Anterior cingulate cortex (tissue), 58 donors: Measurements from ENCODE around the gene WDR81.
"Not testable (repeated sequence)": the region's sequence is repeated elsewhere in the genome, so short reads cannot be mapped to it uniquely, and the experiment has no call there.

Experiments
- DNase-seq, 58 donors: peaks; one replicate each; lab custom pipeline; 2025; lab: John Stamatoyannopoulos, UW

Gene WDR81

DNA sequence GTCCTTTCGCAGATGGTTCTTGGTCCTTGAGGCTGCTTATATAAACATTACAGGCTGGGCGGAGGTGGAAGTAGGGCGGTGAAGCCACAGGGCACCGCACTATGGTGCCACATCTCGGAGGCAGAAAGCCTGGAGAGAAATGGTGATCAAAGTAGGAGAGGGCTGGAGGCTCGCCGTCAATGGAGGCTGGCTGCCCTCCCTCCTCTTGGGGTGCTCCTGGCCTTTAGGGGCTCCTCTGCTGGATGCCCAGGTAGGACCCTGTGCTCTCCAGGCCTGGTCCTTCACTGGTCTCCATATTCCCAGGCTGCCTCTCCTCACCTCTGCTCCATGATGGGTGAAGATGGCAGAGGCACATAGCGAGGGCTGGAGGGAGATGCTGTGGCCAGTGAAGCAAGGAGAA is 12.2 kb upstream of the WDR81 start:
- no peak for DNase-seq

DNA sequence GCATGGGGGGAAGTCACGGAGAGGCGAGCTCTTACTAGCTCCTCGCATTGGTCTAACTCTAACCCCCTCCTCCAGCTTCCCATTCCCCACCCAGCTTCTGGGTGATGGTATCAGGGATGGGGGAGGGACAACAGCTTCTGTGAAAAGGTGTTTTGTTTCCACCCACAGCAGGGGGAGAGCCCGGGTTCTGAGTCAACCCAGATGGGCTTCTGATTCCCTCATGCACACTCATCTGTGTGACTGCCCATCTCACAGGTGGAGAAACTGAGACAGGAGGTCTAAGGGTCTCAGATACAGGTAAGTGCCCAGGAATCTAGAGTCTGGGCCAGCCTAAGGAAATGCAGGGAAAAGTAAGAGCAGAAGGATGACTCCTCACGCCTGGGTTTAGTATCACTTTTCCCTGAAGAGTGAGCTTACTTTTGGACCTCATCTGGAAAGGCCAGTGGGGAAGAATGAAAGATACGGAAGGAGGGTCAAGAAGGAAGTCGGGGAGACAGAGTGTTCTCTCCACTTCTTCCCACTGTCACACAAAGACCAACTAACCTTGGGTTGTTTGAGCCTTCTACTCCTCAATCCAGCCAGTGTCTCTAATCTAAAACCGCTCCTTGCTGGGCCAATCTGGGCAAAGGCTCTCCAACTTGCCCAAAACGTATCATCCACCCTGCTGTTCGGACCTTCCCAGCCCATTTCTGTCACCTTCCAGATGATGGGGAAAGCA is 11.2 kb upstream of the WDR81 start:
- DNase-seq = no peak

DNA sequence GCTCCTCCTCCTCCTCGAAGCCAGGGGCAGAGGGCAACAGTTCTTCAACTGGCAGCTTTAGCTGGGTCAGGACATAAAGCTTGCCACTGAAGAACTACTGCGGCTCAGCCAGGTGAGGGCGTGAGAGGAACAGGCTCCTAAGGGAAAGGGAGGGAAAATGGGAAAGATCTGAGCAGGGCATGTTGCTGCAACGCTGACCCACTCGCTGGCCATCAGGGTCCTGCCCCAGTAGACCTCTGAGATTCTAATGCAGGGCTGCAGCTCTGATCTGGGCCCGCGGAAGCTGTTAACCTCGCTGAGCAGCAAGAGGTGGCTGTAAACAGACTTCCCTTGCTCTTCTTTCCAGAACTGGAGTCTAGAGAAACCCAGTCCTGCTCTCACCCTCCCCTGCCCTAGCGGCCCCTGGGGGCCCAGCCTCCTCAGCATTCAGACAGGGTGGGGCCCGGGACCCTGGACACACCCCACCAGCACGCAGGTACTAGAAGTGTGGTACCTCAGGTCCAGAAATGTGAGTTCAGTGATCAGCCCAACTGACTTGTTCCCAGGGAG is 10.6 kb upstream of the WDR81 start:
- DNase-seq = no peak

DNA sequence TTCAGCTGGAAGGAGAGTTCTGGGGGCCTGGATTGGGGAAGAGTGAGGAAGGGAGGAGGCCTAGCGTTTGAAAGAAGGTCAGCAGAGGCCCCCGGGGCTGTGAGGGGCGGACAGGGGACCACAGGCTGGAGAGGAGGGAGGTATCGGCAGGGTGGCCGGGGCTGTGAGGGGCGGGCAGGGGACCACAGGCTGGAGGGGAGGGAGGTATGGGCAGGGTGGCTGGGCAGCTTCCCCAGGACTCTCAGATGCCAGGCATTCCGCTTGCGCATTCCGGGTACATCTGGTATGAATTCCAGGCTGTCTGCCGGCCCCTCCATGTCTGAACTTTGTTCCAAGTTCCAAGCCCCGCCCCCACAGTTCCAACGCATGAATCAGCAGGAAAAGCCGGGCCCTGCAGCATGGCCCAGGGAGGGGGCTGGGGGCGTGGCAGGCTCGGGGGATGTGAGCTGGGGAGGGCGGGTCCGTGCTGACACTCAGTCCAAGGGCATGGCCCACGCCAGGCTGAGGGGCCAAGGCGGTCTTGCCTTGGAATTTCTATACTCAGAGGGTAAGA is 10.0 kb upstream of the WDR81 start:
- DNase-seq = peak in 54 of 58 donors; percentile 14 to 86 (median 68)

DNA sequence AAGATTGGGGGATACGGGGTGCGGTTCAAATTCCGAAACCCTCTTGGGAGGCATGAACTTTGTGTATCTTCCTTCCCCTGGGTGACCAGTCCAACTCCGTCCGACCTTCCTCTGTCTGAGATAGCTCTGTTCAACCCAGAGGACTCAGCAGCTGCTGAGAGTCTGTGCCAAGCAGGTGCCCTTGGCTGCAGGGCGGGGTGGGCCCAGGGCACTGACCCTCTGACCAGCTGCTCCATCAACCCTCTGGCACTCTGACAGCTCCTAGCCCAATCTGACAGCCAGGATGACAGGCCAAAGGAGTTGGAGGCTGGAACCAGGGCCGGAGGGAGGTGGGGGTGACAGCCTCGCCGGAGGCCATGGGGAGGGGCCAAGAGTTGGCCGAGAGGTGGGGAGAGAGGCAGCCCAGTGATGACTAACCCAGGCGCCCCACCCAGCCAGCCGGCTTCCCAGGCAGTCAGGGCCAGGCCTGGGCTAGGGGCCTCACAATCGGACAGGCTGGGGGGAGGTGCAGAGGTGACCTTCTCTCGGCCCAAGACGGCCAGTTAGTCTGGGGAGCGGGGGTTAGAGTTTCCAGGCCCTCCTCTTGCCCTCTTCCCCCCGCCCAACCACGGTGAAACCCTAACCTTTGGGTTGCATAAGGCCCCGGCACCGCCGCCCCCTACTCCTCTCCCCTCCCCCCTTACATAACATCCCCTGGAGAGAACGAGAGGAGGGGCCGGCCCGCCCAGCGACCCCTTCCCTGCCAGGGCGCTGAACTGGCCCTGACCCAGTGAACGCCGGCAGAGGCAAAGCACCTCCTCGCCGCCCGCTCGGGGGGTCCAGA is 9.3 kb upstream of the WDR81 start:
- DNase-seq = peak in 25 of 58 donors; percentile 29 to 80 (median 47)

DNA sequence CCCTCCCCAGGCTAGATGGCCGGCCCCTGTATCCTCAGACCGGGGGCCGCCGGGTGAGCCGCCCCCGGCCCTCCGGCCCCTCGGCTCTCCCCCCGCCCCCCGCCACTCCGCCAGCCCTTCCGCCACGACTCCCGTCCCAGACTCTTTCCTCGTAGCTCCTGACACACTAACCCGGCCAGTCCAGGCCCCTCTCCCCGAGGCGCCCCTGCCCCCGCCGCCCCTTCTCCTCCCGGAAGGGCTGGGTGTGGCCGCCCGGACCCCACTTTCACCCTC is 8.8 kb upstream of the WDR81 start:
- no peak for DNase-seq

DNA sequence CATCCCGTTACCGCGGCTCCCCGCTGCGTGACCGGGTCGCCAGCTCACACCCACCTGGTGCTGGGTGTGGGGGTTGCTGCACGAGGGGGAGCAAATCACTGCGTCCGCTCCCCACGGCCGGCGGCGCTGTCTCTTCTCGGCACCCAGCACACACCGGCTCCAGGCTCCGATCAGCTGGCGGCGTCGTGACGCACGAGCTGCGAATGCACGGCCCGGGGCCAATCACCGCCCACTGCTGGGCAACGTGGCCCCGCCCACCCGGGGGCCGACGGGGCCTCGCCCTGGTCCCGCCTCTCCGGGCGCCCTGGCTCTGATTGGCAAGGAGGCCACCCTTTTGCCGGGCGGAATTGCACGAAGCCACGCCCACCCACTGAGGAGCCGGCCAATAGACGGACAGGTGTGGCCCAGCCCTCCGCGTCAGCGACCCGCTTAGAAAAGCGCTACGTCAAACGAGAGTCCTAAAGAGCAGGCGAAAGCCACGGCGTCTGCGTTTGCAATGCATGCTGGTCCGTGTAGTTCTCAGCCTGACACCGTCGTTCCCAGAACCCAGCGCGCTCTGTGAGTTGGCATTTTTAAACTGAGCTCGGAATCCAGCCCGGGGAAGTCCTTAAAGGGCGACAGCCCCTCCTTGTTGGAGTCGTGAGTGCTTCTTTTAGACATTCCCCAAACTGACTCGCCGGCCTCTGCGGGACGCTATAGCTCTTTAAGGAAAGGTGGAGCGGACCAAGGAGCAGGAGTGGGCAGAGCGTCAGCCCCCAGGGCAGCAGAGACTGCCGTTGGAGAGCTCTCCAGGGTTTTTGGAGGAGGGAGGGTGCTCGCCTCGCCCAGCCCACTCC is 8.2 kb upstream of the WDR81 start:
- peak; percentile 89 to 100 (median 100) for DNase-seq

DNA sequence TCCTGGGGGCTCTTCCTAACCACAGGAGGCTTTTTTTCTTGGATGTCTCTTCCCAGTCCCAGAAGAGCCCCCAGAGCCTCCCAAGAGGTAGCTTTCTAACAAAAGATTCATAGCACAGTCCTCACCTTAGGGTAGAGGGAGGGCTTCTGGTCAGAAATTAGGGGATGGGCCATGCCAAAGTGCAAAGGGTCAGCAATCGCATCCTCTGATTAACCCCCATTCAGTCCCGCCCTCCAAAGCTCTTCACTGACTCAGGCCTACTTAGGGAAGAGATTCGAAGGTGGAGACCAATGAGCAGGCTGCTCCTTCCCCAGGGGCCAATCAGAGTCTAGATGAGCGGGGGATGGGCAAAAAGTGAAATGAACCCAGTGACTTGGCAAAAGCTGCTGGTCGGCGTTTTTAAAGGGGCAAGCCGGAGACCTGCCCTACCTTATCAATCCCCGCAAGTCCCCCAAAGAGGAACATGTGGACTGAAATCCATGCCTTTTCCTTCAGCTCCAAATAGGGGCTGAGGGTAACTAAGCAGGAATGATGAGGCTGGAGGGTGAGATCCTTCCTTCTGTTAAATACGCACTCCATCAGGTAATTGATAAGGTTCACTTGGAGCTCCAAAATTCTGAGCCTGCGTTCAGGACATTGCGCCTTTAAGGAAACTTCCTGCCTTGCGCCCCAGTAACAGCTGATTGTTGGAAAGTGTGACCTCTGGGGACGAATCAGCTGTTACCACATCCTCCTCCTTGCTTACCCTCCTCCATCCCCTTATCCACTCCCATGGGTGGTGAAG is 7.4 kb upstream of the WDR81 start:
- peak; percentile 50 to 97 (median 90) for DNase-seq

DNA sequence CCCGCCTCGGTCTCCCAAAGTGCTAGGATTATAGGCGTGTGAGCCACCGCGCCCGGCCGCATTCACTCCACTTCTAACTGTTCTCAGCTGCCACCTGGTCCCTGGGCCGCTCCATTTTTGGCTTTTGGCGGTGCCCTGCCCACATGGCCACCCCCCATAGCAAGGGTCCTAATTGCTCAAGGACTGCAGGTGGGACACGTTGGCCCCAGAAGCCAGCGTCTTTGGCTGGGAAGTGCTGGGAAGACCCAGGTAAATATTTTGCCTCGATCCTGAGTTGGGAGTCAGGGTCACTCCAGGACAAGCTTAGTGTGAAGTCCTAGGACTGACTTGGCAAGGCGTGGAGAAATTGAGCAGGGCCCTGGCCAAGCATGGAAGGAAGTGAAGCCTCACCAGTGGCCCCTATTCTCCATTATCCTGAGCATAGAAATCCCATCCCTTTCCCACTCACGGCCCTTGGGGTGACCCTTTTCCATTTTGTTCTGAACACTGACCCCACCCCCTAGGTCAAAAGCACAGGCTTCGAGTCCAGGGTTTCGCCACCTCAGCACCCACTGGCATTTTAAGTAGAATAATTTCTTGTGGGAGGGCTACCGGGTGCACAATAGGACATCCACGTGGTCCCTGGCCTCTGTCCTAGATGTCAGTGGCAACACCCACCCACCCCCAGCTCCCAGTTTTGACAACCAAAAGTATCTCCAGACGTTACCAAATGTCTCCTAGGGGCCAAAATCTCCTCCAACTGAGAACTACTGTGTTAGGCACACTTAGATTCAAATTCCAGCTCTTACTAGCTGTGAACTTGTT is 5.9 kb upstream of the WDR81 start:
- no peak for DNase-seq

DNA sequence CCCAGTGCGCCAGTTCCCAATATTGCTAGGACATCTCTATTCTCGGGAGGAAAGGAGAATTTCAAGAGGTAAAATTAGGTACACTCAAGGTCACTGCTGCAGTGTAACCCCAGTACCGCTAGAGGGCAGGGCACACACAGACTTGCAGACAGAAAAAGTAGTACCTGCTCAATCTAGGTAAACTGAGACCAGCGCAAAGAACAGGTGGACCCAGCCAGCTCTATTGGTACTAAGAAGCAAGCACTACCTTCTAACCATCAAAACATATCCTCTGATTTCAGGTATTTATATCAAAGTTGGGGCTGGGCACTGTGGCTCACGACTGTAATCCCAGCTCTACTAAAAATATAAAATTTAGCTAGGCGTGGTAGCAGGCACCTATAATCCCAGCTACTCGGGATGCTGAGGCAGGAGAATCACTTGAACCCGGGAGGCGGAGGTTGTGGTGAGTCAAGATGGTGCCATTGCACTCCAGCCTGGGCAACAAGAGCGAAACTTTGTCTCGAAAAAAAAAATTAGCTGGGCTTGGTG is 3.6 kb upstream of the WDR81 start:
- DNase-seq = peak in 32 of 58 donors; percentile 4 to 60 (median 32)

DNA sequence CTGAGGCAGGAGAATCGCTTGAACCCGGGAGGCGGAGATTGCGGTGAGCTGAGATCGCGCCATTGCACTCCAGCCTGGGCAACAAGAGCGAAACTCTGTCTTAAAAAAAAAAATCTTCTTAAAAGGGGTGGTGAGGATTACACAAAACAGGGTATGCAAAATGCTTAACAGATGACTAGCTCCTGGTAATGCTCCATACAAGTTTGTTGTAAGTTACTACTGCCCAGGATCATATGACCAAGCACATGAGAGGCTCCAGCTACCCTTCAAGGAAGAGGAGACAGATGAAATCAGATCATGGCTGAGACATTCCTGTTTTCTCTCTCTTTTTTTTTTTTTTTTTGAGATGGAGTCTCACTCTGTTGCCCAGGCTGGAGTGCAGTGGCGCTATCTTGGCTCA is 2.5 kb upstream of the WDR81 start:
- not testable (repeated sequence) for DNase-seq

DNA sequence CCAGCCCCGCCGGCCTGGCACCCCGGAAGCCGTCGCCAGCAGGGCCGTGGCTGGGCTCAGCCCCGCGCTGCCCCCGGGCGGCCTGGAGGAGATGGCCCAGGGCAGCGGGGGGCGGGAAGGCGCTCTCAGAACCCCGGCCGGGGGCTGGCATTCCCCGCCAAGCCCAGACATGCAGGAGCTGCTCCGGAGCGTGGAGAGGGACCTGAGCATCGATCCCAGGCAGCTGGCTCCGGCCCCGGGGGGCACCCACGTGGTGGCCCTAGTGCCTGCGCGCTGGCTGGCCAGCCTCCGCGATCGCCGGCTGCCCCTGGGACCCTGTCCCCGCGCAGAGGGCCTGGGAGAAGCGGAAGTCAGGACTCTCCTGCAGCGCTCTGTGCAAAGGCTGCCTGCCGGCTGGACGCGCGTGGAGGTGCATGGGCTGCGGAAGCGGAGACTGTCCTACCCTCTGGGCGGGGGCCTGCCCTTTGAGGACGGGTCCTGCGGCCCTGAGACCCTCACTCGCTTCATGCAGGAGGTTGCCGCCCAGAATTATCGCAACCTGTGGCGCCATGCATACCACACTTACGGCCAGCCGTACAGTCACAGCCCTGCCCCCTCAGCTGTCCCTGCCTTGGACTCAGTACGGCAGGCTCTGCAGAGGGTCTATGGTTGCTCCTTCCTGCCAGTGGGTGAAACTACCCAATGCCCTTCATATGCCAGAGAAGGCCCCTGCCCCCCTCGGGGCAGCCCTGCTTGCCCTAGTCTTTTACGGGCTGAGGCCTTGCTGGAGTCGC is 551 bp downstream of the WDR81 start:
- DNase-seq = peak in 2 of 58 donors; percentile 32 to 46

DNA sequence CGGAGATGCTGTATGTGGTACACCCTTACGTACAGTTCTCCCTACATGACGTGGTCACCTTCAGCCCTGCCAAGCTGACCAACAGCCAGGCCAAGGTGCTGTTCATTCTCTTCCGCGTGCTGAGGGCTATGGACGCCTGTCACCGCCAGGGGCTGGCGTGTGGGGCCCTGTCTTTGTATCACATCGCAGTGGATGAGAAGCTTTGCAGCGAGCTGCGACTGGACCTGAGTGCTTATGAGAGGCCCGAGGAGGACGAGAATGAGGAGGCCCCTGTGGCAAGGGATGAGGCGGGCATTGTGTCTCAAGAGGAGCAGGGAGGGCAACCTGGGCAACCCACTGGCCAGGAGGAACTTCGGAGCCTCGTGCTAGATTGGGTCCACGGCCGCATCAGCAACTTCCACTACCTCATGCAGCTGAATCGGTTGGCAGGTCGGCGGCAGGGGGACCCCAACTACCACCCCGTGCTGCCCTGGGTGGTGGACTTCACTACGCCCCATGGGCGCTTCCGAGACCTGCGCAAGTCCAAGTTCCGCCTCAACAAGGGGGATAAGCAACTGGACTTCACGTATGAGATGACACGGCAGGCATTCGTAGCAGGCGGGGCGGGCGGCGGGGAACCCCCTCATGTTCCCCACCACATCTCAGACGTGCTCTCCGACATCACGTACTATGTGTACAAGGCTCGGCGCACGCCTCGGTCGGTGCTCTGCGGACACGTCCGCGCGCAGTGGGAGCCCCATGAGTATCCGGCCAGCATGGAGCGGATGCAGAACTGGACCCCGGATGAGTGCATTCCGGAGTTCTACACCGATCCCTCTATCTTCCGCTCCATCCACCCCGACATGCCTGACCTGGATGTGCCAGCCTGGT is 1.4 kb downstream of the WDR81 start:
- no peak for DNase-seq

DNA sequence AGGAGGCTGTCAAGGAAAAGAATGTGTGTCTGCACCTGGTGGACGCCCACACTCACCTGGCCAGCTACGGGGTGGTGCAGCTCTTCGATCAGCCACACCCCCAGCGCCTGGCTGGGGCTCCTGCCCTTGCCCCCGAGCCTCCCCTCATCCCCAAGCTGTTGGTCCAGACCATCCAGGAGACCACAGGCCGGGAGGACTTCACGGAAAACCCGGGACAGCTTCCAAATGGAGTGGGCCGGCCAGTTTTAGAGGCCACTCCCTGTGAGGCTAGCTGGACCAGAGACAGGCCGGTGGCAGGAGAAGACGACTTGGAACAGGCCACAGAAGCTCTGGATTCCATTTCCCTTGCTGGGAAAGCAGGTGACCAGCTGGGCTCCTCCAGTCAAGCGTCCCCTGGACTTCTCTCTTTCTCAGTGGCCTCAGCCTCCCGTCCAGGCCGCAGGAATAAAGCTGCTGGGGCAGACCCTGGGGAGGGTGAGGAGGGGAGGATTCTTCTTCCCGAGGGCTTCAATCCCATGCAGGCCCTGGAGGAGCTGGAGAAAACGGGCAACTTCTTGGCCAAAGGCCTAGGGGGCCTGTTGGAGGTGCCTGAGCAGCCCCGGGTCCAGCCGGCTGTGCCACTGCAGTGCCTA is 2.2 kb downstream of the WDR81 start:
- no peak for DNase-seq

DNA sequence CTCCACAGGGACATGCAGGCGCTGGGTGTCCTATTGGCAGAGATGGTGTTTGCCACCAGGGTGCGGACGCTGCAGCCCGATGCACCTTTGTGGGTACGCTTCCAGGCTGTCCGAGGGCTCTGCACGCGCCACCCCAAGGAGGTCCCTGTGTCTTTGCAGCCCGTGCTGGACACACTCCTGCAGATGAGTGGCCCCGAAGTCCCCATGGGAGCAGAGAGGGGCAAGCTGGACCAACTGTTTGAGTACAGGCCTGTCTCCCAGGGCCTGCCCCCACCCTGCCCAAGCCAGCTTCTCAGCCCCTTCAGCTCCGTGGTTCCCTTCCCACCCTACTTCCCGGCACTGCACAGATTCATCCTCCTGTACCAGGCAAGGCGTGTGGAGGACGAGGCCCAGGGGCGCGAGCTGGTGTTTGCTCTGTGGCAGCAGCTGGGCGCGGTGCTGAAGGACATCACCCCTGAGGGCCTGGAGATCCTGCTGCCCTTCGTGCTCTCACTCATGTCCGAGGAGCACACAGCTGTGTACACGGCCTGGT is 2.8 kb downstream of the WDR81 start:
- DNase-seq = no peak
